Measurements from ENCODE around the gene HLA-B.

GRCh38 chr6:31368461-31368860 lies 11.5 kb upstream of the HLA-B start:
- TF ChIP-seq SP1 (IDR thresholded peaks at IDR 0.05) (no peak), CTCF (IDR thresholded peaks at IDR 0.05; ENCODE audit: low read depth, low read length, missing input control) (no peak), RXRA (IDR thresholded peaks at IDR 0.05) (no peak), JUND (IDR thresholded peaks at IDR 0.05) (no peak), GABPA (IDR thresholded peaks at IDR 0.05 in 1 of 2, conservative IDR thresholded peaks at IDR 0.05 in 1 of 2) (no peak), REST (IDR thresholded peaks at IDR 0.05) (no peak), TAF1 (conservative IDR thresholded peaks at IDR 0.05) (no peak), EGR1 (IDR thresholded peaks at IDR 0.05; ENCODE audit: low read depth in 2 of 2) (no peak), YY1 (IDR thresholded peaks at IDR 0.05) (no peak), RAD21 (IDR thresholded peaks at IDR 0.05) (no peak), MAX (IDR thresholded peaks at IDR 0.05) (no peak), ATF3 (IDR thresholded peaks at IDR 0.05) (no peak)

Data from liver (tissue), 3 donors.